Measurements from ENCODE around the gene CYB5RL.

- TF ChIP-seq POLR2A (IDR thresholded peaks at IDR 0.05; ENCODE audit: low read depth, low read length) (no peak), POLR2AphosphoS5 (IDR thresholded peaks at IDR 0.05; ENCODE audit: low read depth, low read length) (no peak), TAF1 (IDR thresholded peaks at IDR 0.05; ENCODE audit: low read depth, low read length) (no peak), SPI1 (IDR thresholded peaks at IDR 0.05; ENCODE audit: low read depth, low read length) (no peak), POU2F2 (IDR thresholded peaks at IDR 0.05; ENCODE audit: low read depth, low read length) (no peak)
These were observed 572 bp downstream of the CYB5RL start for GRCh38 chr1:54199151-54199764.

Data from GM12891 (cell line).